OCI-LY7 (cell line): ENCODE results near the gene KRI1. TPM values are rescaled to one million over a fixed set of nuclear protein-coding genes. Genes with fewer than 3 reads are reported as not detected.

Source experiments
- BruUV-seq: library from RNA; stranded (reverse); fragments of 400-500 nt; replicated peaks from 2 replicates; lab custom pipeline; 2021; lab: Mats Ljungman, UMichigan
- CTCF ChIA-PET: fragments of 300-600 bp; sonication (Branson Sonifier 250); formaldehyde crosslinking; loops from one replicate; lab custom pipeline; 2022; ENCODE audit warnings: antibody characterized with exemption; ENCODE audit not compliant: unreplicated experiment; lab: Charles Lee
- POLR2A ChIA-PET: fragments of 300-600 bp; sonication (Branson Sonifier 250); formaldehyde crosslinking; loops from one replicate; lab custom pipeline; 2022; ENCODE audit warnings: antibody characterized with exemption; lab: Charles Lee
- DNase-seq: peaks from one replicate; pipeline ENCODE4 v3.0.0-alpha.2; 2015; ENCODE audit warnings: low spot score
- H2AFZ ChIP-seq: fragments of 200-600 bp; sonication (generic), shearing (Covaris generic); 2 replicates; pipeline ENCODE4 v1.6.1; 2014; ENCODE audit warnings: mild to moderate bottlenecking, antibody characterized with exemption, low read length, moderate library complexity
- H3K27ac ChIP-seq: fragments of 200-600 bp; sonication (generic); 2 replicates; pipeline ENCODE4 v1.5.1; 2014; ENCODE audit warnings: mixed run types, low read depth, mild to moderate bottlenecking, moderate library complexity, low read length, inconsistent platforms; ENCODE audit not compliant: poor library complexity, severe bottlenecking
- H3K36me3 ChIP-seq: fragments of 200-600 bp; sonication (generic); 2 replicates; pipeline ENCODE4 v1.6.1; 2014; ENCODE audit warnings: mild to moderate bottlenecking, antibody characterized with exemption, low read length, moderate library complexity, mixed read lengths; ENCODE audit not compliant: insufficient read depth
- H3K4me1 ChIP-seq: fragments of 200-600 bp; sonication (generic); 2 replicates; pipeline ENCODE4 v1.5.1; 2014; ENCODE audit warnings: mild to moderate bottlenecking, low read length; ENCODE audit not compliant: insufficient read depth, poor library complexity, severe bottlenecking
- H3K4me2 ChIP-seq: fragments of 200-600 bp; sonication (generic); 2 replicates; pipeline ENCODE4 v1.6.1; 2014; ENCODE audit warnings: mild to moderate bottlenecking, low read length
- H3K4me3 ChIP-seq: fragments of 200-600 bp; sonication (generic); 2 replicates; pipeline ENCODE4 v1.5.1; 2014; ENCODE audit warnings: mild to moderate bottlenecking, low read depth, low read length; ENCODE audit not compliant: poor library complexity, severe bottlenecking
- H3K79me2 ChIP-seq: fragments of 200-600 bp; sonication (generic); 2 replicates; pipeline ENCODE4 v1.6.1; 2016; ENCODE audit warnings: low read depth, mild to moderate bottlenecking, low read length, moderate library complexity, mixed read lengths; ENCODE audit not compliant: insufficient read depth
- H3K9me2 ChIP-seq: fragments of 200-600 bp; sonication (generic); 2 replicates; pipeline ENCODE4 v1.6.1; 2016; ENCODE audit warnings: mild to moderate bottlenecking, low read length, mixed read lengths; ENCODE audit not compliant: insufficient read depth
- H3K9me3 ChIP-seq: fragments of 200-600 bp; sonication (generic); 2 replicates; pipeline ENCODE4 v1.6.1; 2014; ENCODE audit warnings: mild to moderate bottlenecking, mixed run types, low read length, mixed read lengths
- H4K20me1 ChIP-seq: fragments of 200-600 bp; sonication (generic); 2 replicates; pipeline ENCODE4 v1.6.1; 2014; ENCODE audit warnings: mild to moderate bottlenecking, antibody characterized with exemption, low read length, moderate library complexity, mixed read lengths; ENCODE audit not compliant: insufficient read depth
- EZH2phosphoT487 ChIP-seq: fragments of 200-600 bp; sonication (generic); IDR thresholded peaks from 2 replicates; pipeline ENCODE4 v1.6.1; 2018; ENCODE audit warnings: low read depth, borderline replicate concordance, mild to moderate bottlenecking, mixed run types, antibody characterized with exemption, low read length, moderate library complexity, mixed read lengths
- intact Hi-C: fragments of 100-400 bp; cut with micrococcal nuclease; formaldehyde crosslinking; loops from one replicate; pipeline ENCODE4 v1.10.0; 2022; ENCODE audit not compliant: unreplicated experiment
- total RNA-seq, 2 experiments: library from RNA; depleted of rRNA in 1 of 2; stranded (reverse); fragments of >200 nt in 1 of 2; shearing (Covaris generic) in 1 of 2; gene quantifications; 2 replicates each; pipeline ENCODE4 v1.2.3, GENCODE V29; 2014 to 2022
- TF ChIP-seq, protein P1 (sequence below): fragments of 200-600 bp; sonication (generic); conservative IDR thresholded peaks from 2 replicates; pipeline ENCODE4 v1.5.1; 2014; ENCODE audit warnings: mild to moderate bottlenecking, antibody characterized with exemption, low read length, moderate library complexity, mixed read lengths

KRI1 gene
- total RNA-seq, 2 experiments from 2014 or later, result 53.6 to 58.4 TPM

GRCh38 chr19:10514211-10515145, 51.3 kb downstream of the KRI1 start:
- no peak overlapping the region for H3K27ac ChIP-seq
- no peaks in the 10 kb centered on the region for H3K79me2 ChIP-seq
- BruUV-seq, result no TSS peak
- intact Hi-C loops, result no loop called here
- no peaks in the 10 kb centered on the region for H3K9me2 ChIP-seq
- no peak for TF ChIP-seq EZH2phosphoT487
- TF ChIP-seq, protein P1, sequence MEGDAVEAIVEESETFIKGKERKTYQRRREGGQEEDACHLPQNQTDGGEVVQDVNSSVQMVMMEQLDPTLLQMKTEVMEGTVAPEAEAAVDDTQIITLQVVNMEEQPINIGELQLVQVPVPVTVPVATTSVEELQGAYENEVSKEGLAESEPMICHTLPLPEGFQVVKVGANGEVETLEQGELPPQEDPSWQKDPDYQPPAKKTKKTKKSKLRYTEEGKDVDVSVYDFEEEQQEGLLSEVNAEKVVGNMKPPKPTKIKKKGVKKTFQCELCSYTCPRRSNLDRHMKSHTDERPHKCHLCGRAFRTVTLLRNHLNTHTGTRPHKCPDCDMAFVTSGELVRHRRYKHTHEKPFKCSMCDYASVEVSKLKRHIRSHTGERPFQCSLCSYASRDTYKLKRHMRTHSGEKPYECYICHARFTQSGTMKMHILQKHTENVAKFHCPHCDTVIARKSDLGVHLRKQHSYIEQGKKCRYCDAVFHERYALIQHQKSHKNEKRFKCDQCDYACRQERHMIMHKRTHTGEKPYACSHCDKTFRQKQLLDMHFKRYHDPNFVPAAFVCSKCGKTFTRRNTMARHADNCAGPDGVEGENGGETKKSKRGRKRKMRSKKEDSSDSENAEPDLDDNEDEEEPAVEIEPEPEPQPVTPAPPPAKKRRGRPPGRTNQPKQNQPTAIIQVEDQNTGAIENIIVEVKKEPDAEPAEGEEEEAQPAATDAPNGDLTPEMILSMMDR, result no peak
- H3K4me3 ChIP-seq, result no peak overlapping the region
- POLR2A ChIA-PET, result no interaction called here
- peaks cover 17% of the 10 kb centered on the region for H3K4me1 ChIP-seq
- CTCF ChIA-PET, result no interaction called here
- H3K36me3 ChIP-seq, result no peaks in the 10 kb centered on the region
- no peaks in the 10 kb centered on the region for H4K20me1 ChIP-seq
- H3K9me3 ChIP-seq, result no peaks in the 10 kb centered on the region
- DNase-seq, result no peak
- no peak overlapping the region for H2AFZ ChIP-seq
- H3K4me2 ChIP-seq, result no peak overlapping the region

DNA sequence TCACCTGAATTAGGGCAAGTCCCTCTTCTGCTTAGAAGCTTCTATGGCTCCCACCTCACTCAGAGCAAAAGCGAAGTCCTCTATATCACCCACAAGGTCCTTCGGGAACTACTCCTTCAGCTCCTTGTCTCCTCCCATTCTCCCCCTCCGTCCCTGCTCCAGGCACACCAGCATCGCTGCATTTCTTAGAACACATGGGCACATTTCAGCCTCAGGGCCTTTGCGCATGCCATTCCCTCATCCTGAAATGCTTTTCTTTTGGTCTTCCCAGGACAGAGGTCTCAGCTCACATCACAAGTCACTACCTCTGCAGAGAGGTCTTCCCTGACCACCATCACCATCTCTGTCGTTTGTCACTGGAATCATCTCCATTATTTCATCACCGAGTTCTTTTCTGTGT, 52.6 kb downstream of the KRI1 start:
- no peak for TF ChIP-seq EZH2phosphoT487
- TF ChIP-seq, protein P1, result no peak
- no TSS peak for BruUV-seq
- POLR2A ChIA-PET, result no interaction called here
- no peak overlapping the region for H3K4me3 ChIP-seq
- H3K4me1 ChIP-seq, result peaks cover 12% of the 10 kb centered on the region
- H3K9me3 ChIP-seq, result no peaks in the 10 kb centered on the region
- no peaks in the 10 kb centered on the region for H3K36me3 ChIP-seq
- H3K27ac ChIP-seq, result no peak overlapping the region
- CTCF ChIA-PET, result interaction anchor here (1.3 kb wide), 1 partner anchor 187 kb away, joined by 3 read pairs; no protein-coding TSS in a partner anchor
- no peak overlapping the region for H2AFZ ChIP-seq
- DNase-seq, result no peak
- no peaks in the 10 kb centered on the region for H4K20me1 ChIP-seq
- no peak overlapping the region for H3K4me2 ChIP-seq
- intact Hi-C loops, result no loop called here
- no peaks in the 10 kb centered on the region for H3K79me2 ChIP-seq
- no peaks in the 10 kb centered on the region for H3K9me2 ChIP-seq
